Measurements from ENCODE around the gene AP4B1.

GRCh38 chr1:113904293-113904673, 316 bp downstream of the AP4B1 start:
- TF ChIP-seq CTCF (IDR thresholded peaks at IDR 0.05): no peak
- TF ChIP-seq ZFX (IDR thresholded peaks at IDR 0.05; ENCODE audit: borderline replicate concordance): no peak

All from 22Rv1 (cell line).